Mesothelial cell of epicardium (in vitro differentiated cells): Measurements from ENCODE around the gene APEH. TPM values are rescaled to one million over a fixed set of nuclear protein-coding genes. Genes with fewer than 3 reads are reported as not detected.

ENCODE experiments used
- DNase-seq, 2 experiments: peaks; one replicate each; pipeline ENCODE4 v3.0.0; 2021; ENCODE audit warnings: low spot score in 2 of 2; ENCODE audit not compliant: unreplicated experiment in 2 of 2
- H3K27ac Mint-ChIP-seq: 2 replicates; pipeline ENCODE4 v1.8.0; 2021; ENCODE audit warnings: mixed read lengths
- H3K27me3 Mint-ChIP-seq: 2 replicates; pipeline ENCODE4 v1.8.0; 2021; ENCODE audit warnings: low read depth, mixed read lengths
- H3K36me3 Mint-ChIP-seq: 2 replicates; pipeline ENCODE4 v1.8.0; 2021; ENCODE audit warnings: mixed read lengths
- H3K4me1 Mint-ChIP-seq: 2 replicates; pipeline ENCODE4 v1.8.0; 2021; ENCODE audit warnings: mixed read lengths
- H3K4me3 Mint-ChIP-seq: 2 replicates; pipeline ENCODE4 v1.8.0; 2021; ENCODE audit warnings: mild to moderate bottlenecking, moderate library complexity, mixed read lengths
- H3K9me3 Mint-ChIP-seq: 2 replicates; pipeline ENCODE4 v1.8.0; 2021; ENCODE audit warnings: mixed read lengths
- CTCF ChIP-seq: fragments of 200-600 bp; sonication (generic); IDR thresholded peaks from one replicate; pipeline ENCODE4 v1.5.0; 2021; ENCODE audit warnings: antibody characterized with exemption; ENCODE audit not compliant: unreplicated experiment
- total RNA-seq: library from RNA; stranded (reverse); gene quantifications from 3 replicates; pipeline ENCODE4 v1.2.1, GENCODE V29; 2021

The APEH gene
- total RNA-seq, 1 donor from 2014 or later = 111 TPM

GRCh38 chr3:49649576-49649975, 24.6 kb upstream of the APEH start:
- Mint-ChIP-seq H3K9me3 (no peaks in the 10 kb centered on the region), H3K4me1 (peaks cover 3% of the 10 kb centered on the region), H3K27ac (no peak overlapping the region), H3K36me3 (no peaks in the 10 kb centered on the region), H3K27me3 (no peaks in the 10 kb centered on the region), H3K4me3 (no peak overlapping the region)
- no peak for DNase-seq
- no peak for TF ChIP-seq CTCF

GRCh38 chr3:49650177-49650576, 24.0 kb upstream of the APEH start:
- no peak overlapping the region for H3K4me3 Mint-ChIP-seq
- H3K4me1 Mint-ChIP-seq = peaks cover 3% of the 10 kb centered on the region
- H3K27ac Mint-ChIP-seq = no peak overlapping the region
- H3K9me3 Mint-ChIP-seq = no peaks in the 10 kb centered on the region
- no peak for DNase-seq
- no peak for TF ChIP-seq CTCF
- H3K27me3 Mint-ChIP-seq = no peaks in the 10 kb centered on the region
- H3K36me3 Mint-ChIP-seq = no peaks in the 10 kb centered on the region

GRCh38 chr3:49650637-49651036, 23.5 kb upstream of the APEH start:
- Mint-ChIP-seq H3K4me3 (no peak overlapping the region), H3K27ac (no peak overlapping the region), H3K36me3 (no peaks in the 10 kb centered on the region), H3K27me3 (no peaks in the 10 kb centered on the region), H3K4me1 (peaks cover 3% of the 10 kb centered on the region), H3K9me3 (no peaks in the 10 kb centered on the region)
- no peak for TF ChIP-seq CTCF
- DNase-seq = no peak

GRCh38 chr3:49652218-49652902, 21.8 kb upstream of the APEH start:
- Mint-ChIP-seq H3K36me3 (no peaks in the 10 kb centered on the region), H3K4me1 (peaks cover 3% of the 10 kb centered on the region), H3K27me3 (peaks cover 3% of the 10 kb centered on the region), H3K27ac (no peak overlapping the region), H3K9me3 (no peaks in the 10 kb centered on the region), H3K4me3 (no peak overlapping the region)
- DNase-seq = no peak
- no peak for TF ChIP-seq CTCF

GRCh38 chr3:49652903-49653415, 21.2 kb upstream of the APEH start:
- TF ChIP-seq CTCF = no peak
- Mint-ChIP-seq H3K9me3 (no peaks in the 10 kb centered on the region), H3K27ac (no peak overlapping the region), H3K4me1 (peaks cover 3% of the 10 kb centered on the region), H3K4me3 (no peak overlapping the region), H3K36me3 (no peaks in the 10 kb centered on the region), H3K27me3 (peaks cover 3% of the 10 kb centered on the region)
- no peak for DNase-seq

GRCh38 chr3:49653621-49654020, 20.5 kb upstream of the APEH start:
- no peak for DNase-seq
- no peak for TF ChIP-seq CTCF
- Mint-ChIP-seq H3K4me1 (peaks cover 3% of the 10 kb centered on the region), H3K4me3 (no peak overlapping the region), H3K9me3 (no peaks in the 10 kb centered on the region), H3K27ac (no peak overlapping the region), H3K36me3 (no peaks in the 10 kb centered on the region), H3K27me3 (peaks cover 3% of the 10 kb centered on the region)
